ENCODE results near the gene TMEM41A. TPM values are rescaled to one million over a fixed set of nuclear protein-coding genes. Genes with fewer than 3 reads are reported as not detected.

TMEM41A gene
- total RNA-seq, 1 donor from 2014 or later: 22.1 TPM

DNA sequence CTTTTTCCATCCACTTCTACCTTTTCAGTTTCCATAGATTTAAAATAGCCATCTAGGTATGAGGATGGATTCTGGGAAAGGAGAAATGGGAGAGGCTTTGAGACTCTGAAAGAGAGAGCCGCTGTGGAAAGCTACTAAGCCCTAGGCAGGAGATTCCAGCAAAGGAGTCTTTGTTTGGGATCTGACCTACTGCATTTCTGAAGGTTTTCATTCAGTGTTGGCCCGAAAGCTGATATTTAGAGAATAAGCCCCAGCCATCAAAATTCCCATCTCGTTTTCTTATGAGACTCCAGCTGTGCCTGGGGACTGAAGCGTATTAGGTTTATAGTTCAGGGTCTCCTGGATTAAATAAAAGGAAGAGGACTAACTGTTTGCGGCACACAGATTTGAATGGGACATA, 34.1 kb upstream of the TMEM41A start:
- H3K4me3 ChIP-seq (ENCODE audit: low read depth, low read length): no peak overlapping the region
- TF ChIP-seq, protein P1, sequence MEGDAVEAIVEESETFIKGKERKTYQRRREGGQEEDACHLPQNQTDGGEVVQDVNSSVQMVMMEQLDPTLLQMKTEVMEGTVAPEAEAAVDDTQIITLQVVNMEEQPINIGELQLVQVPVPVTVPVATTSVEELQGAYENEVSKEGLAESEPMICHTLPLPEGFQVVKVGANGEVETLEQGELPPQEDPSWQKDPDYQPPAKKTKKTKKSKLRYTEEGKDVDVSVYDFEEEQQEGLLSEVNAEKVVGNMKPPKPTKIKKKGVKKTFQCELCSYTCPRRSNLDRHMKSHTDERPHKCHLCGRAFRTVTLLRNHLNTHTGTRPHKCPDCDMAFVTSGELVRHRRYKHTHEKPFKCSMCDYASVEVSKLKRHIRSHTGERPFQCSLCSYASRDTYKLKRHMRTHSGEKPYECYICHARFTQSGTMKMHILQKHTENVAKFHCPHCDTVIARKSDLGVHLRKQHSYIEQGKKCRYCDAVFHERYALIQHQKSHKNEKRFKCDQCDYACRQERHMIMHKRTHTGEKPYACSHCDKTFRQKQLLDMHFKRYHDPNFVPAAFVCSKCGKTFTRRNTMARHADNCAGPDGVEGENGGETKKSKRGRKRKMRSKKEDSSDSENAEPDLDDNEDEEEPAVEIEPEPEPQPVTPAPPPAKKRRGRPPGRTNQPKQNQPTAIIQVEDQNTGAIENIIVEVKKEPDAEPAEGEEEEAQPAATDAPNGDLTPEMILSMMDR (IDR thresholded peaks at IDR 0.05; ENCODE audit: insufficient read depth, low read length, poor library complexity, severe bottlenecking): no peak
- DNase-seq (ENCODE audit: low read depth): no peak

DNA sequence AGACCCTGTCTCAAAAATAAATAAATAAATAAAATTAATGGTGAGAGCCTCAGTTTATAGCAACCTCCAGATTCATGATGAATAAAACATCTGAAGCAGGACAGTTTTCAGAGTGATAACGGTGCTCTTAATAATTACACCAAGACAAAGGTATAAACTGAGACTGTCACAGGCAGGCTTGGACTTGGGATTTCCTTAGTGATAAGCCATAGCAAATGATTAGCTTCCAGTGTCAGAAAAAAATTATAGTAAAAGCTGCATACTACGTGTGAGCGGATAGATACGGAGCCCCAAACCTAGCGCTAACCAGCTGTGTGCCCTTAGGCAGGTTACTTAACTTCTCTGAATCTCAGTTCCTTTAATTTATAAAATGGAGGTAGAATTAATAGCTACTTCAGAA, 32.0 kb upstream of the TMEM41A start:
- Histone ChIP-seq H3K4me3 (ENCODE audit: low read depth, low read length) (no peak overlapping the region), H3K36me3 (ENCODE audit: control insufficient read depth, insufficient read depth, low read length) (no peaks in the 10 kb centered on the region), H3K27me3 (ENCODE audit: control insufficient read depth, insufficient read depth, low read length) (no peaks in the 10 kb centered on the region)
- DNase-seq (ENCODE audit: low read depth): no peak
- TF ChIP-seq, protein P1 (IDR thresholded peaks at IDR 0.05; ENCODE audit: insufficient read depth, low read length, poor library complexity, severe bottlenecking): no peak

More for the DNA sequence above, 34.1 kb upstream of the TMEM41A start:
- H3K36me3 ChIP-seq (ENCODE audit: control insufficient read depth, insufficient read depth, low read length): no peaks in the 10 kb centered on the region
- H3K27me3 ChIP-seq (ENCODE audit: control insufficient read depth, insufficient read depth, low read length): no peaks in the 10 kb centered on the region

DNA sequence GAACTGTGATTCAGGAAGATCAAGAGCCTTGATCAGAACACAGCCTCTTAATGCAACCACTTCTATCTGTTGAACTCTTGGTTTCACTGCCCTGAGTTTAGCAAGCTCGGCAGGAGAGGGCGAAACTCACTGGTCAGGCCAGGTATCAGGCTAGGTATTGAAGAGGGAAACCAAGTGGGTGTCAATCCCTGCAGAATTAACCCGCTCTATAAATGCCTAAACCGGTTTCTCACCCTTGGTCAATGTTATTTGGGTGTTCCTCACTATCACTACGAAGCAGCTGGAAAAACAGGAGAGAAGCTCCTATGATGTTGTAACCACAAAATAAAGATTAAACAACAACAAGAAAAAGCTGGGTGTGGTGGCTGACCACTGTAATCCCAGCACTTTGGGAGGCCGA, 29.7 kb upstream of the TMEM41A start:
- Histone ChIP-seq H3K4me3 (ENCODE audit: low read depth, low read length) (no peak overlapping the region), H3K36me3 (ENCODE audit: control insufficient read depth, insufficient read depth, low read length) (no peaks in the 10 kb centered on the region), H3K27me3 (ENCODE audit: control insufficient read depth, insufficient read depth, low read length) (no peaks in the 10 kb centered on the region)
- no peak for DNase-seq (ENCODE audit: low read depth)
- TF ChIP-seq, protein P1 (IDR thresholded peaks at IDR 0.05; ENCODE audit: insufficient read depth, low read length, poor library complexity, severe bottlenecking): no peak

DNA sequence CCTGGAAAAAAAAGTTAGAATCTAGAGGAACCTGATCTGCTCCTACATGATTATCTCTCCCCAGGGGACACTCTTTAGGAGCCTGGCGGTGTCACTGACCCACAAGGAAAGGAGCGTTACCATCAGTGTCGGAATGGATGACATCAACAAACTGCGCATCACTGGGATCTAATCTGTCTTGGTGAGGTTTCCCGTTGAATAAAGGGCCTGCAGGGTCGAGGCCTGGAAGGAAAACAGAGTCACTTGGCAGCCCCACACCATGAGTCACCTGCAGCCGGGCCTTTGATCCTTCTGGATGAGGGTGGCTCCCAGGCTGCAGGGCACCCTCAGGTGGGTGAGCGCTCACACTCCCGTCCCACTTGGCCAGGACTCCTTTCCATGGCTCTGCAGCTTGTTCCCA, 28.5 kb upstream of the TMEM41A start:
- no peaks in the 10 kb centered on the region for H3K36me3 ChIP-seq (ENCODE audit: control insufficient read depth, insufficient read depth, low read length)
- H3K27me3 ChIP-seq (ENCODE audit: control insufficient read depth, insufficient read depth, low read length): no peaks in the 10 kb centered on the region
- no peak overlapping the region for H3K4me3 ChIP-seq (ENCODE audit: low read depth, low read length)
- TF ChIP-seq, protein P1 (IDR thresholded peaks at IDR 0.05; ENCODE audit: insufficient read depth, low read length, poor library complexity, severe bottlenecking): no peak
- DNase-seq (ENCODE audit: low read depth): no peak

DNA sequence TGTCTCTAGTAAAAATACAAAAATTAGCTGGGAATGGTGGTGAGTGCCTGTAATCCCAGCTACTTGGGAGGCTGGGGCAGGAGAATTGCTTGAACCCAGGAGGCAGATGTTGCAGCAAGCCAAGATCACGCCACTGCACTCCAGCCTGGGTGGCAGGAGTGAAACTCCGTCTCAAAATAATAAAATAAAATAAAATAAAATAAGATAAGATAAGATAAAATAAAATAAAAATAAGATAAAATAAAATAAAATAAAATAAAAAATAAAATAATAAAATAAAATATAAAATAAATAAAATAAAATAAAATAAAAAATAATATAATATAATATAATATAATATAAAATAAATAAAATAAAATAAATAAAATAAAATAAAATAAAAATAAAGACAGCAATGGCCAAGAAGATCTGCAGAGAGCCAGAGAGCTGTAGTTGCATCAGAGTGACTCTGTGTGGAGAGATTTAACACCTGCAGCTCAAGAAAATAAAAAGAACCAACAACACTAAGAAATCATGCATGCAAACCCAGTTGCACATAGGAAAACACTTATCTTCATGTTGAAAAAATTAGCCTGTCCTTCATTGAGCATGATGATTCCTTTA, 27.6 kb upstream of the TMEM41A start:
- TF ChIP-seq, protein P1 (IDR thresholded peaks at IDR 0.05; ENCODE audit: insufficient read depth, low read length, poor library complexity, severe bottlenecking): no peak
- no peak for DNase-seq (ENCODE audit: low read depth)
- Histone ChIP-seq H3K27me3 (ENCODE audit: control insufficient read depth, insufficient read depth, low read length) (no peaks in the 10 kb centered on the region), H3K4me3 (ENCODE audit: low read depth, low read length) (no peak overlapping the region), H3K36me3 (ENCODE audit: control insufficient read depth, insufficient read depth, low read length) (no peaks in the 10 kb centered on the region)
